HepG2 (cell line): Measurements from ENCODE around the gene LRRC25. TPM values are rescaled to one million over a fixed set of nuclear protein-coding genes. Genes with fewer than 3 reads are reported as not detected.

ENCODE experiments used
- AHDC1 ChIP-seq: sonication (generic); formaldehyde crosslinking; IDR thresholded peaks from 2 replicates; pipeline ENCODE4 v1.5.1; 2020; ENCODE audit warnings: mild to moderate bottlenecking, missing genetic modification reagents, borderline replicate concordance
- BRD4 ChIP-seq: sonication (generic); formaldehyde crosslinking; IDR thresholded peaks from 2 replicates; pipeline ENCODE4 v1.4.0; 2020; ENCODE audit warnings: missing genetic modification reagents
- CREB1 ChIP-seq, 2 experiments: fragments of 450-650 bp in 1 of 2; IDR thresholded peaks; 2 replicates each; pipeline ENCODE4 v1.6.1; 2016 to 2017; ENCODE audit warnings: control low read depth in 1 of 2, mild to moderate bottlenecking in 1 of 2, missing compliant biosample characterization in 1 of 2, missing genetic modification characterization in 1 of 2
- ERF ChIP-seq: IDR thresholded peaks from 2 replicates; pipeline ENCODE4 v1.6.1; 2018; ENCODE audit warnings: missing biosample characterization, missing genetic modification reagents
- FOSL2 ChIP-seq: sonication (generic); formaldehyde crosslinking; IDR thresholded peaks from 2 replicates; pipeline ENCODE4 v1.4.0; 2020; ENCODE audit warnings: missing genetic modification reagents
- HOXA9 ChIP-seq: sonication (generic); formaldehyde crosslinking; IDR thresholded peaks from 2 replicates; pipeline ENCODE4 v1.8.1; 2022; ENCODE audit warnings: missing genetic modification reagents, mild to moderate bottlenecking, moderate library complexity, borderline replicate concordance
- IRF2 ChIP-seq: IDR thresholded peaks from 2 replicates; pipeline ENCODE4 v1.6.1; 2018; ENCODE audit warnings: missing genetic modification reagents, missing compliant biosample characterization
- KDM5B ChIP-seq: sonication (generic); formaldehyde crosslinking; IDR thresholded peaks from 2 replicates; pipeline ENCODE4 v1.4.0; 2020; ENCODE audit warnings: missing genetic modification reagents, mild to moderate bottlenecking, borderline replicate concordance
- KLF15 ChIP-seq: sonication (generic); formaldehyde crosslinking; IDR thresholded peaks from 2 replicates; pipeline ENCODE4 v1.8.1; 2023; ENCODE audit warnings: borderline replicate concordance, mild to moderate bottlenecking, inconsistent platforms, missing genetic modification reagents, mixed read lengths
- KMT2A ChIP-seq: sonication (generic); formaldehyde crosslinking; IDR thresholded peaks from 2 replicates; pipeline ENCODE4 v1.4.0; 2020; ENCODE audit warnings: missing genetic modification reagents
- MNT ChIP-seq: fragments of 450-650 bp; IDR thresholded peaks from 2 replicates; pipeline ENCODE4 v1.6.1; 2016
- MTERF4 ChIP-seq: sonication (generic); formaldehyde crosslinking; IDR thresholded peaks from 2 replicates; pipeline ENCODE4 v1.8.0; 2023; ENCODE audit warnings: mild to moderate bottlenecking, missing genetic modification reagents
- MXI1 ChIP-seq: IDR thresholded peaks from 3 replicates; pipeline ENCODE4 v1.6.1; 2012; ENCODE audit warnings: low read depth, low read length, inconsistent platforms, borderline replicate concordance
- MYC ChIP-seq: sonication (generic); formaldehyde crosslinking; IDR thresholded peaks from 2 replicates; pipeline ENCODE4 v1.9.0; 2021; ENCODE audit warnings: missing genetic modification reagents, borderline replicate concordance
- SAP130 ChIP-seq: IDR thresholded peaks from 2 replicates; pipeline ENCODE4 v1.6.1; 2016; ENCODE audit warnings: low read depth
- SRSF9 ChIP-seq: fragments of 200-400 bp; formaldehyde crosslinking; IDR thresholded peaks from 2 replicates; pipeline ENCODE4 v1.6.1; 2018; ENCODE audit warnings: borderline replicate concordance, mild to moderate bottlenecking, low read depth, low read length; ENCODE audit not compliant: insufficient read depth, poor library complexity, severe bottlenecking
- ZNF18 ChIP-seq: sonication (generic); formaldehyde crosslinking; IDR thresholded peaks from 2 replicates; pipeline ENCODE4 v1.8.0; 2022; ENCODE audit warnings: mild to moderate bottlenecking, missing genetic modification reagents; ENCODE audit not compliant: insufficient replicate concordance
- ZNF354B ChIP-seq: sonication (generic); formaldehyde crosslinking; IDR thresholded peaks from 2 replicates; pipeline ENCODE4 v1.8.0; 2022; ENCODE audit warnings: mild to moderate bottlenecking, missing genetic modification reagents
- polyA plus RNA-seq, 8 experiments: library from polyadenylated mRNA; depleted of rRNA in 3 of 8; stranded (reverse) in 7 of 8; unstranded in 1 of 8; fragments of >200 nt; fragmentation: Illumina TruSeq in 4 of 8; extraction: Trizol in 4 of 8; gene quantifications; 2 replicates each; pipeline versions ENCODE4 v1.2.1 to v1.2.3, GENCODE V29; 2011 to 2016; ENCODE audit warnings: low read depth in 4 of 8, missing spikeins in 1 of 8, mixed read lengths in 1 of 8; ENCODE audit not compliant: insufficient read depth in 1 of 8
- total RNA-seq, 5 experiments: library from RNA; depleted of rRNA; stranded (reverse); fragments of >200 nt; fragmentation: Illumina TruSeq; extraction: Trizol; gene quantifications; 2 replicates each; pipeline ENCODE4 v1.2.3, GENCODE V29; 2016; ENCODE audit warnings: low read depth in 1 of 5

LRRC25 gene
- total and polyA plus RNA-seq, 2 of the 13 experiments (the other 11 are each of a cell fraction or from before 2014, with no cell fraction given) = 0.13 to 0.53 TPM

GRCh38 chr19:18373892-18374629, 23.4 kb downstream of the LRRC25 start (continued):
- TF ChIP-seq MNT (peak; percentile 81), ERF (CRISPR knock-in tag) (peak; percentile 78; the same call in 1 of the 2 replicates), ZNF18 (CRISPR knock-in tag) (peak; percentile 43), MYC (peak; percentile 92), SAP130 (CRISPR knock-in tag) (peak; percentile 95), BRD4 (CRISPR knock-in tag) (peak; percentile 81; the same call in 1 of the 2 replicates), AHDC1 (peak; percentile 43; the same call in 1 of the 2 replicates), HOXA9 (CRISPR knock-in tag) (no peak), IRF2 (CRISPR knock-in tag) (peak; percentile 70; the same call in 1 of the 2 replicates), MTERF4 (CRISPR knock-in tag) (no peak), KMT2A (CRISPR knock-in tag) (peak; percentile 11; the same call in 1 of the 2 replicates), CREB1 (IDR thresholded peaks at IDR 0.05) (0 out of 2 replicates have a peak, but pooled peaks have one; percentile 22), CREB1 (CRISPR knock-in tag; IDR thresholded peaks at IDR 0.05) (0 out of 2 replicates have a peak, but pooled peaks have one; percentile 24), ZNF354B (CRISPR knock-in tag) (0 out of 2 replicates have a peak, but pooled peaks have one; percentile 13), SRSF9 (no peak), KDM5B (CRISPR knock-in tag) (peak; percentile 60; the same call in 1 of the 2 replicates), KLF15 (CRISPR knock-in tag) (0 out of 2 replicates have a peak, but pooled peaks have one; percentile 45), FOSL2 (CRISPR knock-in tag) (peak; percentile 96), MXI1 (peak; percentile 92; the same call in 1 of the 3 replicates)
